Smooth muscle cell (in vitro differentiated cells): Measurements from ENCODE around the gene SNX30. TPM values are rescaled to one million over a fixed set of nuclear protein-coding genes. Genes with fewer than 3 reads are reported as not detected.
A peak's percentile ranks its signal among the peaks of the same experiment; 100 is the strongest.

Source experiments
- DNase-seq: peaks from one replicate; lab custom pipeline; 2025; ENCODE audit not compliant: unreplicated experiment; lab: John Stamatoyannopoulos, UW
- H2AFZ ChIP-seq: fragments of 200-600 bp; sonication (generic); 2 replicates; pipeline ENCODE4 v1.6.0; 2016; ENCODE audit warnings: antibody characterized with exemption, low read depth, mild to moderate bottlenecking
- H3F3A ChIP-seq: fragments of 200-600 bp; sonication (generic); 2 replicates; pipeline ENCODE4 v1.6.0; 2017; ENCODE audit warnings: antibody characterized with exemption, low read depth
- H3K27ac ChIP-seq: fragments of 200-600 bp; sonication (generic); 2 replicates; pipeline ENCODE4 v1.5.1; 2016; ENCODE audit warnings: low read depth, mild to moderate bottlenecking
- H3K27me3 ChIP-seq: fragments of 200-600 bp; sonication (generic); 2 replicates; pipeline ENCODE4 v1.6.1; 2016; ENCODE audit warnings: low read depth, mild to moderate bottlenecking
- H3K36me3 ChIP-seq: fragments of 200-600 bp; sonication (generic); 2 replicates; pipeline ENCODE4 v1.5.1; 2016; ENCODE audit warnings: low read depth
- H3K4me1 ChIP-seq: fragments of 200-600 bp; sonication (generic); 2 replicates; pipeline ENCODE4 v1.5.1; 2016; ENCODE audit warnings: low read depth
- H3K4me2 ChIP-seq: fragments of 200-600 bp; sonication (generic); 2 replicates; pipeline ENCODE4 v1.6.0; 2016; ENCODE audit warnings: mild to moderate bottlenecking
- H3K4me3 ChIP-seq: fragments of 200-600 bp; sonication (generic); 2 replicates; pipeline ENCODE4 v1.5.1; 2016; ENCODE audit warnings: mild to moderate bottlenecking
- H3K79me2 ChIP-seq: fragments of 200-600 bp; sonication (generic); 2 replicates; pipeline ENCODE4 v1.6.0; 2016; ENCODE audit warnings: low read depth, mild to moderate bottlenecking
- H3K9ac ChIP-seq: fragments of 200-600 bp; sonication (generic); 2 replicates; pipeline ENCODE4 v1.6.0; 2016; ENCODE audit warnings: low read depth
- H3K9me3 ChIP-seq: fragments of 200-600 bp; sonication (generic); replicated peaks from 2 replicates; pipeline ENCODE4 v1.5.1; 2016; ENCODE audit warnings: low read depth
- H4K20me1 ChIP-seq: fragments of 200-600 bp; sonication (generic); 2 replicates; pipeline ENCODE4 v1.6.0; 2016; ENCODE audit warnings: low read depth
- CTCF ChIP-seq: fragments of 200-600 bp; sonication (generic); IDR thresholded peaks from 2 replicates; pipeline ENCODE4 v1.5.1; 2017; ENCODE audit warnings: borderline replicate concordance, mild to moderate bottlenecking, antibody characterized with exemption; ENCODE audit not compliant: insufficient read depth, poor library complexity, severe bottlenecking
- WGBS: methylation state at CpG from one replicate; pipeline ENCODE4 v1.1.7; 2016; ENCODE audit warnings: low lambda C conversion rate; 5-methylcytosine and 5-hydroxymethylcytosine counted together
- polyA plus RNA-seq: library from polyadenylated mRNA; unstranded; fragments of >200 nt; fragmentation: Nextera tagmentation; extraction: Ambion mirVana; gene quantifications from 2 replicates; pipeline ENCODE4 v1.2.1, GENCODE V29; 2016
- total RNA-seq: library from RNA; depleted of rRNA; stranded (reverse); fragments of >200 nt; gene quantifications from 2 replicates; pipeline ENCODE4 v1.2.3, GENCODE V29; 2014

The SNX30 gene
- total and polyA plus RNA-seq, 2 experiments from 2014 or later: 3.6 to 10.7 TPM

- Histone ChIP-seq H2AFZ (peak overlapping the region; percentile 93), H3K36me3 (no peaks in the 10 kb centered on the region), H3K79me2 (peaks cover 6% of the 10 kb centered on the region), H3K4me1 (peaks cover 26% of the 10 kb centered on the region), H3K9ac (peak overlapping the region; percentile 69), H3K4me3 (peak overlapping the region; percentile 79), H3K9me3 (no peaks in the 10 kb centered on the region), H3K4me2 (peak overlapping the region; percentile 96), H3K27ac (peak overlapping the region; percentile 60), H4K20me1 (peaks cover 39% of the 10 kb centered on the region), H3F3A (peaks cover 15% of the 10 kb centered on the region), H3K27me3 (no peaks in the 10 kb centered on the region)
- DNase-seq: no peak
- TF ChIP-seq CTCF: no peak
- 0% methylated on average over 1 of the region's 50 CpGs for WGBS
Measured at GRCh38 chr9:112750764-112751055, 150 bp downstream of the SNX30 start.

DNA sequence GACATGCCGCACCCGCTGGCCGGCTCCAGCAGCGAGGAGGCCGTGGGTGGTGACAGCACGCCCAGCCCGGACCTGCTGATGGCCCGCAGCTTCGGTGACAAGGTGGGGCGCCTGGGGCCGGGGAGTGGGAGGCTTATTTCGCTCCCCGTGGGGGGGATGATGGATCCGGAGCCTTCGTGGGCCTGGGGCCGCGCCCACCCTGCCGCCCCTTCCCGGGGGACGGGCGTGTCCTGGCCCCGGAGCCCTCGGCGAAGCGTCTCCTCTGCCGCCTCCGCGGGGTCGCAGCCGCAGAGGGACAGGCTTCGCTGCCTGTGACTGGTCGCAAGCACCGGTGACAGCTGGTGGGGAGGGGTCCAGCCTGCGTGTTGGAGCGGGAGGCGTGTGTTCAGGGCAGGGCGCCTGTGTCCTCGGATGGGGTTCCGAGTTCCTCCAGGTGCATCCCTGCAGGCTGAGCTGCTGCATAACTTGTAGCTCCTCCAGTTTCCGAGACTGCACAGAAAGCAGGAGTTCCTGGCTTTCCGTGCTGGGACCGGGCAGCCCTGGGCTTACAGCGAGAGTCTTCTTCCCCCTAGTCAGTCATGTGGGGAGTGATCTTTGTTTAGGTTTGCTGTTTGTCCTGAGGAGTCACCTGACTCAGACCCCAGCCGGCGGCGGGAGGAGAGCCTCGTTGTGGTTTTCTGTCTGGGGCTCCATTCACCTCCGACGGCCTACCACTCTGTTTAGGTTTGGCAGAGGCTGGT is 666 bp downstream of the SNX30 start:
- TF ChIP-seq CTCF: no peak

GRCh38 chr9:112752334-112753125 is 2.0 kb downstream of the SNX30 start:
- Histone ChIP-seq H4K20me1 (peaks cover 40% of the 10 kb centered on the region), H3K4me1 (peaks cover 26% of the 10 kb centered on the region), H3K36me3 (no peaks in the 10 kb centered on the region), H3K4me2 (peak overlapping the region; percentile 96), H3K27me3 (no peaks in the 10 kb centered on the region), H2AFZ (no peak overlapping the region), H3K27ac (peak overlapping the region; percentile 90), H3K9ac (no peak overlapping the region), H3K4me3 (peak overlapping the region; percentile 79), H3F3A (peaks cover 16% of the 10 kb centered on the region), H3K79me2 (peaks cover 6% of the 10 kb centered on the region), H3K9me3 (no peaks in the 10 kb centered on the region)
- 81% methylated on average over 6 of the region's 6 CpGs for WGBS
- no peak for DNase-seq
- no peak for TF ChIP-seq CTCF

More for the DNA sequence above, 666 bp downstream of the SNX30 start:
- Histone ChIP-seq H3F3A (peaks cover 16% of the 10 kb centered on the region), H2AFZ (peak overlapping the region; percentile 93), H3K36me3 (no peaks in the 10 kb centered on the region), H3K27me3 (no peaks in the 10 kb centered on the region), H3K79me2 (peaks cover 6% of the 10 kb centered on the region), H3K9me3 (no peaks in the 10 kb centered on the region), H3K4me3 (peak overlapping the region; percentile 79), H4K20me1 (peaks cover 40% of the 10 kb centered on the region), H3K4me1 (peaks cover 26% of the 10 kb centered on the region), H3K27ac (peak overlapping the region; percentile 60), H3K4me2 (peak overlapping the region; percentile 96), H3K9ac (peak overlapping the region; percentile 69)
- 1% methylated on average over 45 of the region's 49 CpGs for WGBS
- DNase-seq: no peak
